HG02610 (cell line): ENCODE data around the gene HSPA6.
A peak's percentile ranks its signal among the peaks of the same experiment; 100 is the strongest.
"Not testable (repeated sequence)": the region's sequence is repeated elsewhere in the genome, so short reads cannot be mapped to it uniquely, and the experiment has no call there.

Source experiments
- ATAC-seq: cut with Tn5 transposase; IDR thresholded peaks from one replicate; pipeline ENCODE4 v1.9.1; 2021; ENCODE audit warnings: mild to moderate bottlenecking, moderate library complexity; ENCODE audit not compliant: unreplicated experiment

Gene HSPA6

DNA sequence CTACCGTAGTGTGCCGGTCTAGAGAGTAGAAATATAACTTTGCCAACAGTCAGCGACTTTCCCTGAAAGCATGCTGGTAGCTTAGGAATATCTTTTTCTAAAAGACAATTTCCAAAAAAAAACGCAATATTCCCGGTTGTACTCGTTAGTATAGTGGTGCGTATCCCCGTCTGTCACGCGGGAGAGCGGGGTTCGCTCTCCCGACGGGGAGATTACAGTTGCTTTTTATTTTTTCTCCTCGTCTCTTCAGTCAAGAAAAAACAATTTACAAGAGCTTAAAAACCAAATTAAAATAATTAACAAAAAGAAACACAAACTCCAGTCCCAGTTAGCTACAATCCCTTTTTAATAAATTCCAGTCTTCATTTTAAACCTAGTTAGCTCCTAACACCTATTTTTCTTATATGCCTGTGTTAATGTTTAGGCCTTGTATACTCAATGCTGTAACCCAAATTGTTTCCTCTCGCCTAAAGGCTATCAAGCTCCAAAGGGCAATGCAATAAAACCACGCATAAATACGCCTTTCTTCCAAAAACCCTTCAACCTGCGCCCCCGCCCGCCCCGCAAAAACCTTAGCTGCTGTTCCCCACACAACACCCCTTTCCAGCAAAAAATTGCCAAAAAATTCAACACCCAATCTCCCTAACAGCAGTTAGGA lies 7.8 kb downstream of the HSPA6 start:
- no peak for ATAC-seq

DNA sequence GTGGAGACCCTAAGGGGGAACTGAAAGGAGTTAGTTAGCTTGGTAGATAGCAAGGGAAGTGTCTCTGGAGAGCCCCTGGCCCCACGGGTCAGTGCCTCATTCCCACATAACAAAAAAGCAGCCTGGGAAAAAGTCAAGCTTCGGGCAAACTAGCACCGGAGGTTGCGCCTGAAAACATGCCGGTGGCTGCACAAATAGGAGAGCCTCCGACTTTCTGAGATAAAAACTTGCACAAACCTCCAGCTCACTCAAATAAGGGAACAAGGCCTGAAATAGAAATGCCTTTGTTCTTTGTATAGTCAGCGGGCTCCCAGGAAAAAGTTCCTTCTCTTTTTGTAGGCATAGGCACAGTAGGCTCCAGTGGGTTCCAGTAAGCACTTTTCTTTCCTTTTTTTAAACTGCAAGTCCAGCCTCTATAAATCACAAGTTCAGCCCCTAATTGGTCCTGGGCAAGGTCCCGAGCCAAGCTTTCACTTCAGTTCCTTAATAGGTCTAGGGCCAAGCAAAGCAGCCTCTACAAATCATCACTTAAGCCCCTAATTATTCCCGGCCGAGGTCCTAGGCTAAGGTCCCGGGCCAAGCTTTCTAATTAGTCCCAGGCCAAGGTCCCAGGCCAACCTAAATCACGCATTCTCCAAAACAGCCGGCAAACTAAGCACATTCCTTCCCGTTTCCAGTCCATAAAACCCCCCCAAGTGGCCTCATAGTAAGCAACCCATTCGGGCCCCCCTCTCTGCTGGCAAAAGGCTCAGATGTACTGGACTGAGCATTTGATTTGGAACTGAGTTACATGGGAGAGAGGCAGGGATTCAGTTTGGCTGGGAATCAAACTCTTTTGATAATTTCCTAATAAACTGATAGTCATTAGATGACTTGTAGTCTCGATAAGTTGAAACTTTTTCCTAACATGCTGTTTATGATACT lies 8.6 kb downstream of the HSPA6 start:
- ATAC-seq = not testable (repeated sequence)

DNA sequence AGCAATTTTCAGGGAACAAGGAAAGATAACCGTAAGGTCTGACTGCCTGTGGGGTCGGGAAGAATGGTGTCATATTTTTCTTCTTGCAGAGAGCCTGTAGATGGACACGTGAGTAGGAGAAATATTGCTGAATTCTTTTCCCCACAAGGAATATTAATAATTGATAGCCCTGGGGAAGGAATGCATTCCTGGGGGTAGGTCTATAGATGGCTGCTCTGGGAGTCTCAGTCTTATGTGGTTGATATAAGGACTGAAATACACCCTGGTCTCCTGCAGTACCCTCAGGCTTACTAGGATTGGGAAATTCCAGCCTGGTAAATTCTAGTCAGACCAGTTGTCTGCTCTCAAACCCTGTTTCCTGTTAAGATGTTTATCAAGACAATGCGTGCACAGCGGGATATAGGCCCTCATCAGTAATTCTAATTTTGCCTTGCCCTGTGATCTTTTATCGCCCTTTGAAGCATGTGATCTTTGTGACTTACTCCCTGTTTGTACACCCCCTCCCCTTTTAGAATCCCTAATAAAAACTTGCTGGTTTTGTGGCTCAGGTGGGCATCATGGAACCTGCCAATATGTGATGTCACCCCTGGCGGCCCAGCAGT lies 12.8 kb downstream of the HSPA6 start:
- not testable (repeated sequence) for ATAC-seq

DNA sequence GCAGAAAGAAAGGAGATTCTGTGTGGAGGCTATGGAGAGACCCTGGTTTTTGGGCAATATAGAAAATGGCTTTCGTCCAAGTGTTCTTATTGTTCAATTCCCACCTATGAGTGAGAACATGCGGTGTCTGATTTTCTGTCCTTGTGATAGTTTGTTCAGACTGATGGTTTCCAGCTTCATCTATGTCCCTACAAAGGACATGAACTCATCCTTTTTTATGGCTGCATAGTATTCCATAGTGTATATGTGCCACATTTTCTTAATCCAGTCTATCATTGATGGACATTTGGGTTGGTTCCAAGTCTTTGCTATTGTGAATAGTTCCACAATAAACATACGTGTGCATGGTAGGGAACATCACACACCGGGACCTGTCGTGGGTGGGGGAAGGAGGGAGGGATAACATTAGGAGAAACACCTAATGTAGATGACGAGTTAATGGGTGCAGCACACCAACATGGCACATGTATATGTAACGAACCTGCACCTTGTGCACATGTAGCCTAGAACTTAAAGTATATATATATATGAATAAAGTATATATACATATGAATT lies 14.7 kb downstream of the HSPA6 start:
- not testable (repeated sequence) for ATAC-seq

DNA sequence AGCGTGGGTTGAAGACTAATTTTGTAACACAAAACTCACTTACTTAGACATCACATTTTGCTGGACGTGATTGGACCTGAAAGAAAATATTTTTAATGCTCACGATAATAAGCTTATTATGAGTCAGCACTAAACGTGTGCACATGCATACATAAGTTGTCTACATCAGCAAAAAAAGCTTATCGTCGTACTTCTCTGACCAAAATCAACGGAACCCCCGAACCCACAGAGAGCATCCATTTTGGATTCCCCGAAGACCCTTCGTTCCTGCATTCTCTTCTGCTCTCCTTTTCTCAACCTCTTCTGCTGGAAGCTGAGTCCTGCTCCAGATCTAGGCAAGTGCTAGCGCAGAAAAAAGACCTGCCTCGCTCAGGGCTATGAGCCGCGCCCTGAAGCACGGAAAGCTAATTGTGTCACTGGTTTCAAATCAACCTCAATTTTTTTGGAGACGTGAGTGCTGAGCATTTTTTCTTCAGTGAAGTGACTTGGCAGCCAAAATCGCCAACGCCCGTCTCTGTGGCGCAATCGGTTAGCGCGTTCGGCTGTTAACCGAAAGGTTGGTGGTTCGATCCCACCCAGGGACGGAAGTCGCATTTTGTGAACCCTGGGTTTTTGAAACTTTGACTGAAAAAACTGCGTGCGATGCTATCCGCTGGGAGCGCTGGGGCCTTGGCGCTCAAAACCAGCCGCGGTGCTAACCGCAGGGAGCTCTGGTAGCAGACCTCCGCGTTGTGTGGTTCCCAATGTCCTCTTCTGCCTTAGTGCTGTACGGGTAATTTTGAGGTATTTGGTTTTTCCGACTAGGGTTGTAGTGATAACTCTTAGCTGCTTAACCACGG lies 15.6 kb downstream of the HSPA6 start:
- ATAC-seq = peak; percentile 48

DNA sequence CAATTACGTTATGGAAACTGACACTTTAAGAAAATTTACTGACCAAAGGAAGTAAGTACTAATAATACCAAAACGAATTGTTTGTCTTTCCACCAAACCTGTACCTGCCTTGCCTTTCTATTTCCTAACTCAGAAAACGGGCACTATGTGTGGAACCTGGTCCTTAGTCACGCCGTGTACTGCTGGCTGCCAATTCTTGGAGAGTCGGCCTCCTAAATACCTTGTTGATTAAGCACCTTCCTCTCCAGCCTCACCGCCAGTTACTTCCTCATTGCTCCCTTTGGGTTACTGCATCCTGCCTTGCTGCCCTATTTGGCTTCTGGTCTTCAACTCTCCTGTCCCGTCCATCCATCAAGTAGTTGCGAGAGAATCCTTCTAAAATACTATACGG lies 16.2 kb downstream of the HSPA6 start:
- ATAC-seq = not testable (repeated sequence)

DNA sequence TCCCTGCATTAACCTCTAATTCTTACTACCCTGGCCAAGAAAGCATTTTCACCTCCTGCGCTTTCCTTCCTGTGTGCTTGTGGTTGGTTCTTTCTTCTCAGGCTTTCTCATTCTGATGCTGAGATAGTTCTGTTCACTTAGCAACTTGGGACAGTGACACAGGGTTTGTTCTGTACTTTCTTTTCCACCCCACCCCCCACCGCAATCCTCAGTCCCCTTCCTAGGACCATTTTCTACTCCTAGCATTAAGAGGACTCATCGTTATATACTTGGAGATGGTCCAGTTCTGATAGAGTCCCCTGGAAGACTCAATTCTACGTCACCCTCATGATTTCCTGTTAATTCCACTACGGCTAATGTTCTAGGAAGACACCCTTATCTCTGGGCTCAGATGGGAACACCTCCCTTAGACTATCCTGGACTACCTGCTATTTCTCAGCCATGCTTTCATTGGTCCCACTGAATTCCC lies 17.8 kb downstream of the HSPA6 start:
- peak; percentile 55 for ATAC-seq

DNA sequence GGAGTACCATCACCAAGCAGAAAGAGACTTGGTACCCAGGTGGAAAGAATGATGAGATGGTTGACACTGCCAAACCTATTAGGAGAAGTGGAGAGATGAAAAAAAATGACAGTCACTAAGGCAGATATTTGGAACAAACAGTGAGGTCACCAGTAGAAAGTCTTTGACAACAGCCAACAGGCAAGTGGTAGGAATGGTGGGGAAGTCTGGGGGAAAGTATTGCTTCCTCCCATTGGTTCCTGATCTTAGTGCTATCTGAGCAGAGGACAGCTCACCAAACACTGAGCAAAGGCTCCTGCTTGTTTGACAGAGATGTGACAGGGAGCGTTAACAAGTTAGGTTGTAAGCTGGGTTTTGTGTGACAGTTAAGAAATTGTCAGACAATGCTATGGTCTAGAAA lies 18.8 kb downstream of the HSPA6 start:
- peak; percentile 20 for ATAC-seq

DNA sequence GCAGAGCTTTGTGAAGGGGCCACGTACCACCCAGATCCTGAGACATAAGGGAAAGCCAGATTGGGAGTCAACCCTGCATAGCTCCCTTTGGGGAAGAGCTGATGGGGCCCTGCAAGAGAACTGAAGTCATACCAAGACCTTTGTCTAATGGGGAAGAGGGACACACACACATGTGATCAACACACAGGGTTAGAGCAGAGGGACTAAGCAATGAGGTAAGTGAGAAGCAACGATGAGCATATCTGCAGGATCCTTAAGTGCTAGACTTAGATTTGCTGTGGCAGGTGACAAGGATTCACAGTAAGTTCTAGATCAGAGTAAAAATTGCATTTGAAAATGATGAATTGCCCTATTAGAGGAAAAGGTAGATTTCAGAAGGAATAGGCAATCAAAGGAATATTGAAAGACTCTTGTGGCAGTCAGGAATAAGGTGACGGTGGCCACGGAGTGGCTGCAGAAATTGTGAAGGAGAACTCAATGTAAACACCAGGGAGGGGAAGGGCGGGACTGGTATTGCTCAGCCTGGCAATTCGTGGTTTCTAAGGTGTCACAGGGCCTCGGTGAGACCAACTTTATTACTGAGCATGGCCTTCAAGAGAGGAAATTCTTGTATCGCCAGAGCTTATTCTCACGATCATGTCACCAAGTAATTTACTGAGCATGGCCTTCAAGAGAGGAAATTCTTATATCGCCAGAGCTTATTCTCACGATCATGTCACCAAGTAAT lies 20.8 kb downstream of the HSPA6 start:
- ATAC-seq = not testable (repeated sequence)

DNA sequence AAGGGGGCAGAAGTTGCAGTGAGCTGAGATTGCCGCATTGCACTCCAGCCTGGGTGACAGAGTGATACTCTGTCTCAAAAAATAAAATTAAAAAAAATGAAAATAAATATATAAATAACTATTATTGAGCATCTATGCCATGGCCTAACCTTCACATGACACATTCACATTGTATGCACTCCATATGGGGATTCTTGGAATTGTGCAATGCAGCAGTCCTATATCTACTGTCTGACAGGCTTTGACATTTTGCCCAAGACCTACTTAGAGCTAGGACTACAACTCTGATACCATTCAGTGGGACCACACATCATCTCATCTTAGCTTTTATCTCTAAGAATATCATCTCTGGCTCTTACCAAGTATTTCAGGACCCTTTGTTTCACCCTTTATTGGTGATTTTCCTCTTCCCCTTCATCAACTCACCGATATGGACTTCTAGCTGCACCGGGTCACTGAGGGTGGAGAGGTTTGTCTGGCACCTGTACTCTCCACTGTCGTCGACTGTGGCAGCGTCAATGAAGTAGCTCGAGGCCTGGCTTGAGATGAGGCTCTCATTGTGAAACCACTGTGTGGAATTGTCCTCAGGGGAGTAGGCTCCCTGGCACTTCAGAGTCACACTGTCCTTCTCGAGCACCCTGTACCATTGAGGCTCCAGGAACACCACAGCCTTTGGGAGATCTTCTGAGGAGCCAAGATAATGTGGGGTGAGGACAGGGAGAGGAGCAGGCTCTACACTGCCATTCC lies 23.8 kb downstream of the HSPA6 start:
- ATAC-seq = not testable (repeated sequence)

DNA sequence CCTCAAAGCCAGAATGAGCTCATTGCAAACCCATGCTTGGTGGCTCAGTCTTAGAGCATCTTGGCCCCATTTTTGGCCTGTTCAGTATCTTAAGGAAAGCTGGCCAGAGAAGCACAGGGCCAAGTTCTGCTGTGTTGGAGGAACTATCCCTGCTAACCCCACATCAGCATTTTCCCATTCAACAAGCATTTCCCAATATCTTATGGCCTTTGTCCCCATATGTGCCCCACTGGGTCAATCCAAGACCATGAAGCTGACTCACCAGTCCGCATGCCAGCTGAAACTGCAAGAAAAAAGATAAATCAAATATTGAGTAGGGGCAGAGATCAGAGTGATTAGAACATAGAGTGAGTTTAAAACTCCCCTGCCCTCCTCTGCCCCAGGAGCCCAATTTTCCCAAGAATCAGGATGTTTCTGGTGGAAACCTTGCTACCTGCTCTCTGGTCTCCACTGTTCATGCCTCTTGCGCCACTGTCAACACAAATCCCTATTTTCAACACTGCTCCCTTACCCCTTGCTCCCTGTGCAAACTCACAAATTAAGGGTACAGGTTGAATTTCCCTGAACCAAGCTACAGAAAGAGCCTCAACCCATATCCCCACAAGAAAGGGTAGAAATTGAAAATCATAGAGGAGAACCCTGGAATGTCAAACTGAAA lies 24.5 kb downstream of the HSPA6 start:
- ATAC-seq = not testable (repeated sequence)

DNA sequence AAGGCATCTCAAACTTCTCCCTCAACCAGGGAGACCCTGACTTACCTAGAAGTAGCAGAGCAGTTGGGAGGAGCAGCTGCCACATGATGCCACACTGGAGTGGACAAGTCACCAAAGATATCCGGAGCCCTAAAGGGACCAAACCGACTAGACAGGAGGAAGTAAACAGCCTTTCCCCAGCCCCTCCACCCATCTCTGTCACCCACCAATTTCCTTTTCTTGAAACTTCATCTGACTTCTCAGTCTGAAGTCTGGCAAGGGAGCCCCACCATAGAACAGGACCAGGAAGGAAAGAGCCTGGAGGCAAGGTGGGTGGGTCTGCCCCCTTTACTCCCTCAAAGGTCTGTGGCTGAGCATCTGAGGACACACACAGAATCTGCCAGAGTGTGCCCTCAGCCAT lies 25.3 kb downstream of the HSPA6 start, which contains the start of gene FCGR3A:
Gene FCGR3A, minus strand, starts transcription at position 167 of the 400 bp plus-strand sequence. Its CDS starts 82 bp downstream, at position 85.
- no peak for ATAC-seq

DNA sequence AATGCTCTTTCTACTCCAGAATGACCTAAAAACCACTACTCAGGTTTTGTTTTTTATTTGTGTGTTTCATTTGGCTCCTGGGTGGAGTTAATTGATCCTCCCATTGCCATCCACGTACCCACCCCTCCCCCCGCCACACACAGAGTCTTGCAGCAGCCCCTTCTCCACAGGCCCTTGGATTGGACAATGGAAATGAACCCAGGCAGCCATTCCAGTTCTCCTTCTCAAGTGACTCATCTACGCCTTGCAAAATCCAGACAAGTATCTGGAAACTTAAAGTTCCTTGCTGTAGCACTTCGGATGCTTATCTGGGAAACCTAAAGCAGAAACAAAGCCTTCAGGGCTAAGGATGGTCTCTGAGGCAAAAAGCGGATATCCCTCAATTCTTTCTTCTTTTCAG lies 26.6 kb downstream of the HSPA6 start:
- not testable (repeated sequence) for ATAC-seq

DNA sequence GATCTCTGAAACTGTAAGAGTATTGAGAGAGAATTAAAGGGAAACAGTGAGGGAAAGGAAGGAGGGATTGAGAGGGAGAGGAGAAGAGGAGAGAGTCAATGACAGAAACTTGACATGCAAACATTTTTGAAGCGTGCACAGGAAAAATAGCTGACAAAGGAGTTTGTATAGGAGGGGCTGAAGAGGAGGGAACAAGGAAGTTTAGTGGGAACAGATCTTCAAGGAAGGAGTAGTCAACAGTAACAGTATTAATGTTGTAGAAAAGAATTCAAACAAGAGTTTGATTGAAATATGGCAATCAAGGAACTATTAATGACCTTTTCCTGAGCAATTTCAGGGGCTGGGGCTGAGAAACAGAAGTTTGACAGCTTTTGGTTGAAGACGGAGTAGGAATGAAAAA lies 29.3 kb downstream of the HSPA6 start:
- not testable (repeated sequence) for ATAC-seq

DNA sequence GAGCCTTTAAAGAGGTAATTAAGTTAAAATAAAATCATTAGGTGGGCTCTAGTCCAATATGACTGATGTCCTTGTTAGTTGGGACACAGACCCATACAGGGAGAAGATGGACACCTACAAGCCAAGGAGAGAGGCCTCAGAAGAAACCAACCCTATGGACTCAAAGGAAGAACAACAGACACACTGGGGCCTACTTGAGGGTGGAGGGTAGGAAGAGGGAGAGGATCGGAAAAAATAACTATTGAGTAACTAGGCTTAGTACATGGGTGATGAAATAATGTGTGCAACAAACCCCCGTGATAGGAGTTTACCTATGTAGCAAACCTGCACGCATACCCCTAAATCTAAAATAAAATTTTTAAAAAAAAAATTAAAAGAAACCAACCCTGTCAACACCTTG lies 30.0 kb downstream of the HSPA6 start:
- not testable (repeated sequence) for ATAC-seq

DNA sequence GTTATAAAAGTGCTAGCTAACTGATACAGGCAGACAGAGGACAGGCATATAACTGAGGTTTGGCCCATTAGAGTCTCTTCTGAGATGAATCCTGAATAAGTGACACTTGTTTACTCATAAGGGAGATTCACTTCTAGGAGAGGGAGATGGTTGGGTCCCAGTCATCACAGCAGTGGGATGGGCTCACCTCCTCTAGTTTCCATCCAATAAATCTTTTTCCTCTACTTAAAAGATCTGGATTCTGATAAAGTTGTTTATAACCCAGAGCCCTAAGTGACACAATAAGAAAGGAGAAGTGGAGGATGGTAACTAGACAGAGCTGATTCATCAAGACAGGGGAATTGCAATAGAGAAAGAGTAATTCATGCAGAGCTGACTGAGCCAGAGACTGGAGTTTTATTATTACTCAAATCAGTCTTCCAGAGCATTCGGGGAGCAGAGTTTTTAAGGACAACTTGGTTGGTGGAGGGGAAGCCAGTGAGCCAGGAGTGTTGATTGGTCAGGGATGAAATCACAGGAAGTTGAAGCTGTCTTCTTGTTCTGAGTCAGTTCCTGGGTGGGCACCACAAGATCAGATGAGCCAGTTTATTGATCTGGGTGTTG lies 30.6 kb downstream of the HSPA6 start:
- ATAC-seq = peak; percentile 73

DNA sequence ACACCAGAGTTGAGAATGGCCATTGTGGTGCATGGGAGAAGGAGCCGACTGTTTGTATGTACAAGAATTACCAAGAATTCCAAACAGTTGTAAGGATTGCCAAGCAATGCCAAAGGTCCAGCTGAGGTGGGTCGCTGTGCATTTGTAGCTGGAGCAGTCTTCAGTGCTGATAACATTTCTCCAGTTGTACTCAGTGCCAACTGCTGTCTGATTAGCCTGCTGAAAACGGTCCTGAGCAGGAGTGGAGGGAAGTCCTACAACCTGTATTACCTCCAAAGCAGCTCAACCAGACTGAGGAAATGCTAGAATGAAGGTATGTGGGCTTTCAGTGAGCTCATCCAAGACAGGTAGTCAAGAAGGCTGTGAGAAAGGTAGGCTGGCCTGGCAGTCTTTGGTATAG lies 31.8 kb downstream of the HSPA6 start:
- ATAC-seq = not testable (repeated sequence)

DNA sequence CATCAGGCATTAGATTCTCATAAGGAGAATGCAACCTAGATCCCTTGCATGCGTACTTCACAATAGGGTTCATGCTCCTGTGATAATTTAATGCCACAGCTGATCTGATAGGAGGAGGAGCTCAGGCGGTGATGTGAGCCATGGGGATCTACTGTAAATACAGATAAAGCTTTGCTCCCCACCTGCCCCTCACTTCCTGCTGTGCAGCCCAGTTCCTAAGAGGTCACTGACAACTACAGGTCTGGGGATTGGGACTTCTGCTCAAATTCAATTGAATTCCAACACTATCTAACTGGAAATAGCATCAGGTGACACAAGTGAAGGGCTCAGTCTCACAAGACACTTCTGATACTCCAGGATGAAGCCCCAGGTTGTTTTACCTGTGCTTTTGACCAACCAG lies 32.6 kb downstream of the HSPA6 start:
- ATAC-seq = not testable (repeated sequence)
